AG20443 (cell line): ENCODE measurements around the gene PRDM16.

ENCODE experiments used
- DNase-seq: peaks from one replicate; pipeline ENCODE4 v3.0.0; 2012; ENCODE audit warnings: low spot score, mixed read lengths

Gene PRDM16

GRCh38 chr1:3356827-3357460 is 287.9 kb downstream of the PRDM16 start:
- DNase-seq, result no peak

- DNase-seq, result no peak
Measured at GRCh38 chr1:3357526-3358297, 288.7 kb downstream of the PRDM16 start.

GRCh38 chr1:3359351-3359750 is 290.3 kb downstream of the PRDM16 start:
- no peak for DNase-seq

- DNase-seq, result no peak
Measured at GRCh38 chr1:3359756-3360440, 290.9 kb downstream of the PRDM16 start.

GRCh38 chr1:3360646-3361257 is 291.7 kb downstream of the PRDM16 start:
- DNase-seq, result no peak

- no peak for DNase-seq
Measured at GRCh38 chr1:3363023-3363422, 294.0 kb downstream of the PRDM16 start.

GRCh38 chr1:3363756-3364155 is 294.8 kb downstream of the PRDM16 start:
- DNase-seq, result no peak

- no peak for DNase-seq
Measured at GRCh38 chr1:3364551-3364950, 295.5 kb downstream of the PRDM16 start.

GRCh38 chr1:3364983-3365382 is 296.0 kb downstream of the PRDM16 start:
- DNase-seq, result no peak

- DNase-seq, result no peak
Measured at GRCh38 chr1:3365523-3366125, 296.6 kb downstream of the PRDM16 start.

GRCh38 chr1:3366126-3367051 is 297.4 kb downstream of the PRDM16 start:
- DNase-seq, result no peak

GRCh38 chr1:3367376-3367775 is 298.4 kb downstream of the PRDM16 start:
- no peak for DNase-seq

- no peak for DNase-seq
Measured at GRCh38 chr1:3368059-3368458, 299.1 kb downstream of the PRDM16 start.

- DNase-seq, result no peak
Measured at GRCh38 chr1:3368711-3369445, 299.9 kb downstream of the PRDM16 start.

GRCh38 chr1:3369446-3370076 is 300.6 kb downstream of the PRDM16 start:
- peak; percentile 90 for DNase-seq

GRCh38 chr1:3370856-3371703 is 302.1 kb downstream of the PRDM16 start:
- DNase-seq, result no peak

- DNase-seq, result no peak
Measured at GRCh38 chr1:3372317-3372716, 303.3 kb downstream of the PRDM16 start.

- no peak for DNase-seq
Measured at GRCh38 chr1:3373175-3373574, 304.2 kb downstream of the PRDM16 start.
